Measurements from ENCODE around the gene MGMT. TPM values are rescaled to one million over a fixed set of nuclear protein-coding genes. Genes with fewer than 3 reads are reported as not detected.

MGMT gene
- total RNA-seq, 1 donor from 2014 or later = 15.8 TPM

- DNase-seq (ENCODE audit: low spot score) = peak; percentile 87
Measured at GRCh38 chr10:129784891-129785290, 317.9 kb downstream of the MGMT start.

GRCh38 chr10:129785536-129785981, 318.5 kb downstream of the MGMT start:
- peak; percentile 62 for DNase-seq (ENCODE audit: low spot score)

DNA sequence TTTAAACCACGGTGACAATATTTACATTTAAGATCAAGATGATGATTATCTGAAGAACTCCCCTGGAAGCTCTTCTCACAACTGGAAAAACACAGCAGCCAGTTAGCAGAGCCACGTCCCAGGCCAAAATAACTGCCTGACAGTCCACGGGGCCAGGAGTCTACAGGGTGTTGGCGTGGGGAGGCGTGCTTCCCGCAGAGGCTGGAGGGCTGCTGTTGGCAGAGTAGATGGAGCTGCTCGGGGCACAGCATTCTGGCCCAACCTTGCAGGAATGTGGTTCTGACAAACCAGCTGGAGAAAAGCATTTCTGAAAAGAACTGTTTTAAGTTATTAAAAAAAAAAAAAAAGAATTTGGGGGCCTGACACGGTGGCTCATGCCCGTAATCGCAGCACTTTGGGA, 319.2 kb downstream of the MGMT start:
- peak; percentile 9 for DNase-seq (ENCODE audit: low spot score)

DNA sequence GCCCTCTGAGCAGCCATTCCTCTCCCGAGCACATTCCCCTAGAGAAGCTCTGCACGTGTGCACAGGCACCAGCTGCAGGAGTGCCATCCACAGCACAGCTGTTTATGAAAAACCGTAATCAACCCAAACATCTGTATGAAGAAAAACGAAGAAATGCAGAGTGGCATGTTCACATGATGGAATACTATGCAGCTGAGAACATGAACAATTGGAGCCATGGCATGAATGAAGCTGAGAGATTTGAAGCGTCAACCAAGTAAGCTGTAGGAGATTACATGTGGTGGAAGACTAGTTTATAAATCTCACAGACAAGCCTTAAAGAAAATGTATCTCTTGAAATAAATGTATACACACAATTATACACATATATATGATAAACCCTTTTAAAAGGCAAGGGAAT, 320.5 kb downstream of the MGMT start:
- DNase-seq (ENCODE audit: low spot score) = peak; percentile 11

- DNase-seq (ENCODE audit: low spot score) = peak; percentile 73
Measured at GRCh38 chr10:129788215-129788614, 321.2 kb downstream of the MGMT start.

DNA sequence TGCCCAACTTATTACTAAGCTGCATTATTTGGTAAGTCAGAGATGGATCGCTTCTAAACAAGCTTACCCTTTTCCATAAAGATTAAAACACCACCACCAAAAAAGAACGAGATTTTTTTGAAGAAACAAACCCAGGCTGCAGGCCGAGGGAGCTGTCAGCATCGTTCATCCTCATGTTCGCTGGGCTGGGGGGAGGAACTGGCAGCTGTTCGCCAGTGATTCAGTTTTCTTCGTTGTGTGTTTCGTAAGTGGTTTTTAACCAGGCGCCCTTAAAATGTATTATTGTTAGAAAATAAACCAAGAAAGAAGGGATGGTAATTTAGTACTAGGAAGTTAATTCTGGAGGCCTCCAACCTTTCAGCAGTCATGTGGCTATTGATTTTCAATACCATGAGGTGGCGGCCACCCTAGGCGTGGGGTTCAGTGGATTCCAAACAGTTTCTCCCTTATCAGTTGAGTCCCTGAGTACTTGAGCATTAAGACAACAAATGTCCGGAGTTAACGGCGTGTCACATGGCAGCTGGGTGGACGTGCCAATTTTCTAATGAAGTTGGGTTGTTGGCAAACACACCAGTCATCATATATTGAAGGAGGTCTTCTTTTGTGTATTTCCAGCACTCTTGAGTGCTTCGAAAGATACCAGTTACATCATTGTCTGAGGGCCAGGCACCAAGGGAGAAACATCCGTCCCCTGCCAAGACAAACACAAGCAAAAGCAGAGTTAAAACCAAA, 323.8 kb downstream of the MGMT start:
- peak; percentile 59 for DNase-seq (ENCODE audit: low spot score)

DNA sequence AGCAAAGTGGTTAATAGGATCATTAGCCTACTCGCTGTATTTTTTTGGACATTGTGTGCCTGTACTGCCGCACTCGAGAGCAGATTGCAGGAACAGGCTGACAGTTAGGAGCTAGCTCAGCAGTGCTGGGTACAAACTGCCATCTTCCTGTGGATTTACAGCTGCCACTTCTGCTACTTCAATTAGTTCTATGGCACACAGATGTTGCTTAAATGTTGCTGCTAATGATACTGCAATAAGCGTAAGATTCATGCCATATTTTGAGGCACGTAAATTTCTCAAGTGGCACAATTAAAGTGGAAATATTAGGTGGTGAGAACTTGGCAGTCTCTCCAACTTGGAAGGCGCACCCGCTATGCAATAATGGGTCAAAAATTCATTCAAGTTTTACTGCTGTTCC, 325.1 kb downstream of the MGMT start:
- peak; percentile 22 for DNase-seq (ENCODE audit: low spot score)

DNA sequence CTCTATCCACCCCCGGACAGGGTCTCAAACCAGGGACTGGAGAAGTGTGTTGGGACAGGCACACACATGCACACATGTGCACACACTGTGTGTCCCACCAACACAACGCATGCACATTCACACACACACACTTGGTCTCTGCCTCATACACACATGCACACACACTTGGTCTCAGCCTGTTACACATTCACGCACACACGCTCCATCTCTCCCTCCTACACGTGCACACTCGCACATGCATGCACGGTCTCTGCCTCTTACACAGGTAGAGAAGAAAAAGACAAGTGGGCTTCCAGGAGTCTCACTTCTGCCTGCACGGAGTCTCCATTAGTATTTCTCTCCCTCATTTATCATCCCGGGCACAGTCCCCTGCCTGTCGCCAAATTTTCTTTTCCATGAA, 325.8 kb downstream of the MGMT start:
- peak; percentile 59 for DNase-seq (ENCODE audit: low spot score)

- DNase-seq (ENCODE audit: low spot score) = no peak
Measured at GRCh38 chr10:129793479-129793878, 326.4 kb downstream of the MGMT start.

- peak; percentile 41 for DNase-seq (ENCODE audit: low spot score)
Measured at GRCh38 chr10:129793996-129794395, 327.0 kb downstream of the MGMT start.

DNA sequence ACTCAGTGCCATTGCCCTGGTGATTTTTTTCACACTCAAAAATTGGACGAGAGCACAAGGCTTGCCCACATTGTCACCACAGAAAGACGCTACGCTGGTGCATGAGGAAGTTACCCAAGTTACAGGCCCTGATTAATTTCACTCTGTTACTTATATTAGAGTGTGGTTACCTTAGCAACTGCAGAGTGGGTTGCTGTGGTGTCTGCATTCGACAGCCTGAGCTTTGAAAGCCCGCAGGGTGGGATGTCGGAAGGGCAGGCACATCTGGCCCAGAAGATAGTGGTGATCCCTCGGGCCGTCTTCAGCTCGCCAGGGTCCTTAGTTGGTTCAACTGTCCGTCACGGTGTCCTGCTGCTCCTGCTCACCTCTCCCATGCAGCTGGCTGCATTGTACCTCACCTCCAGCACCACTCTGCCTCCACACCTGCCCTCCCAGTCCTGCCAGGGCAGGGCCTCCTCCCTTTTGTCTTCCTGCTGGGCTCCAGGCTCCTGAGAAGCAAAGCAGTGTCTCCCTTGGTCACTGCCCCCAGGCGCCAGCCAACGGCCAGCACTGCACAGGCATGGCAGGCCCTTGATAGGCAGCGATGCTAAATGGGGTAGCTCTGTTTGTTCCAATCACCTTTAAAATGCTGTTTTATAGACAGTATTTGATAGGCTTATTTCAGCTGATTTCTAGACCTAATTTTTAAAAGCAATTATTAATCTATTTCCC, 329.8 kb downstream of the MGMT start:
- DNase-seq (ENCODE audit: low spot score) = no peak

DNA sequence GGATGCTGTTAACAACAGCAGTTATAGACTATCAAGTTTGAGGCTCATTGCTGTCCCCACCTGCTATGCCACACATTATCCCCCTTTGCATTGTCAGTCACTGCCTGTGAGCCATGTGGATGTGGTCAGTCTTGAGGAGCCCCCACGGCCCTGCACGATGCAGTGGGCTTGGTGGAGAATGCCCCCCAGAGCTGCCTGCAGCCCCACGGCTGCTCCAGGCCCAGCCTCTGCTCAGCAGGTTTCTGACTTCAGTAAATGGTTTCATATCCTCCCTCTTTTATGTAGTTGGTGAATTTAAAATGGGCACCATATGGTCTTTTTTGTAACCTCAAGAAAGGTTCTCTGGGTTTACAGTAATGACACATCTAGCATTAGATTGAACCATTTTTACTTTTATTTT, 332.9 kb downstream of the MGMT start:
- no peak for DNase-seq (ENCODE audit: low spot score)

GRCh38 chr10:129800796-129801340, 333.8 kb downstream of the MGMT start:
- DNase-seq (ENCODE audit: low spot score) = no peak

- no peak for DNase-seq (ENCODE audit: low spot score)
Measured at GRCh38 chr10:129807211-129807610, 340.2 kb downstream of the MGMT start.

DNA sequence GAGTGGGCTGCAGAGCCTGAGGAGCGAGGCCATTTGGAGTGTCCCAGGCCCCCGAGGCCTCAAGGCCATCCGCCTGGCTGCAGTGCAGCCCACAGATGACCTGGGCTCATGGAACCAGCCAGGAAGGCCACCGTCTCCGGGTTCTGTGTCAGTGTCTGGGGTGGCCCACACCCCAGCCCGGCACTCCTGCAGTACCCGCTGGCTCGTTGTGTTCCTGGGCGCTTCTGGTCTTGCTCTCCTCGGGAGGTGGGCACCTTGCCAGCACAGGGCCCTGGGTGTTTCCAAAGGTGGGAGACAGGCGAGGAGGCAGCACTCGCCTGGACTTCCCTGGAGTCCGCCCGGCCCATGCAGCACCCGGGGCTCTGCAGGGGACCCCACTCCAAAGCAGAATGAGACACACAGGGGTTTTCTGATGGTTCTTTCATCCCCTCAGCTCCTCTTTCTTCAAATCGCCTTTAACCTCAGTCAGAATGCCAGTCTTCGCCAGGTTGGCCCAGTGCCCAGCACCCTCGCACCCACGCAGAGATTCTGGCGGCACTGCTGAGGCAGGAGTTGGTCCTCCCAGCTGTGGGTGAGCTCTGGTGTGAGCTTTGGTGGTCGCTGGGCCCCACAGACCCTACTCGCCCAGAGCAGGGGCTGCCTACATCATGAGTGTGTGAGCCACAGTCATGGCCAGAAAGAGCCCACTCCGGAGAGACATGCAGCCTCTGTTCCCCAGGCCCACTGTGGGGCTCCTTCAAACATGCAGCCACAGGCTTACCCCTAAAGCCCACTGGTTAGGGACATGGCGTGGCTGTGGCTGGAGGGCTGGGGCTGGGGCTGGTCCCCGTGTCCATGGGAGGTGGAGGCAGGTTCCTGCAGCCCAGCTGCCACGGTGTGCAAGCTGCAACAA, 341.3 kb downstream of the MGMT start:
- DNase-seq (ENCODE audit: low spot score) = no peak

- DNase-seq (ENCODE audit: low spot score) = no peak
Measured at GRCh38 chr10:129809431-129809830, 342.4 kb downstream of the MGMT start.

GRCh38 chr10:129809841-129810240, 342.8 kb downstream of the MGMT start:
- no peak for DNase-seq (ENCODE audit: low spot score)

- DNase-seq (ENCODE audit: low spot score) = no peak
Measured at GRCh38 chr10:129811208-129811607, 344.2 kb downstream of the MGMT start.

- no peak for DNase-seq (ENCODE audit: low spot score)
Measured at GRCh38 chr10:129812398-129812797, 345.4 kb downstream of the MGMT start.

- DNase-seq (ENCODE audit: low spot score) = no peak
Measured at GRCh38 chr10:129814681-129815646, 347.9 kb downstream of the MGMT start.

Measured in mesenteric fat pad (tissue), 1 donor.